ENCODE results near the gene RNF26.
A peak's percentile ranks its signal among the peaks of the same experiment; 100 is the strongest.

RNF26 gene

GRCh38 chr11:119341222-119342022, 7.1 kb downstream of the RNF26 start:
- Histone ChIP-seq H3K27ac (ENCODE audit: low read depth in 2 of 2, low read length in 2 of 2) (peak overlapping the region in 1 of 2 donors; percentile 78), H3K9me3 (ENCODE audit: control insufficient read depth in 2 of 2, low read length in 2 of 2) (no peaks in the 10 kb centered on the region), H3K4me1 (ENCODE audit: control insufficient read depth in 2 of 2, insufficient read depth in 2 of 2, low read length in 2 of 2) (peaks cover 19 to 20% of the 10 kb centered on the region in 2 donors), H3K27me3 (ENCODE audit: control insufficient read depth in 2 of 2, insufficient read depth in 2 of 2, low read length in 2 of 2) (peaks cover 11 to 19% of the 10 kb centered on the region in 2 donors), H3K9ac (ENCODE audit: low read depth in 1 of 2, low read length in 2 of 2) (no peak overlapping the region), H3K36me3 (ENCODE audit: control insufficient read depth in 2 of 2, insufficient read depth in 2 of 2, low read length in 2 of 2) (peaks cover 2 to 3% of the 10 kb centered on the region in 2 donors), H3K4me3 (ENCODE audit: low read length in 2 of 2) (peak overlapping the region in 1 of 2 donors; percentile 47)

GRCh38 chr11:119342023-119342300, 7.6 kb downstream of the RNF26 start:
- Histone ChIP-seq H3K4me1 (ENCODE audit: control insufficient read depth in 2 of 2, insufficient read depth in 2 of 2, low read length in 2 of 2) (peaks cover 18 to 20% of the 10 kb centered on the region in 2 donors), H3K4me3 (ENCODE audit: low read length in 2 of 2) (no peak overlapping the region), H3K36me3 (ENCODE audit: control insufficient read depth in 2 of 2, insufficient read depth in 2 of 2, low read length in 2 of 2) (peaks cover 0 to under 1% of the 10 kb centered on the region in 2 donors), H3K9me3 (ENCODE audit: control insufficient read depth in 2 of 2, low read length in 2 of 2) (no peaks in the 10 kb centered on the region), H3K9ac (ENCODE audit: low read depth in 1 of 2, low read length in 2 of 2) (no peak overlapping the region), H3K27me3 (ENCODE audit: control insufficient read depth in 2 of 2, insufficient read depth in 2 of 2, low read length in 2 of 2) (peaks cover 11 to 19% of the 10 kb centered on the region in 2 donors), H3K27ac (ENCODE audit: low read depth in 2 of 2, low read length in 2 of 2) (no peak overlapping the region)

- no peaks in the 10 kb centered on the region for H3K36me3 ChIP-seq (ENCODE audit: control insufficient read depth in 2 of 2, insufficient read depth in 2 of 2, low read length in 2 of 2)
- H3K9ac ChIP-seq (ENCODE audit: low read depth in 1 of 2, low read length in 2 of 2), result no peak overlapping the region
- no peaks in the 10 kb centered on the region for H3K9me3 ChIP-seq (ENCODE audit: control insufficient read depth in 2 of 2, low read length in 2 of 2)
- H3K4me3 ChIP-seq (ENCODE audit: low read length in 2 of 2), result no peak overlapping the region
- H3K4me1 ChIP-seq (ENCODE audit: control insufficient read depth in 2 of 2, insufficient read depth in 2 of 2, low read length in 2 of 2), result peaks cover 13 to 16% of the 10 kb centered on the region in 2 donors
- no peak overlapping the region for H3K27ac ChIP-seq (ENCODE audit: low read depth in 2 of 2, low read length in 2 of 2)
- peaks cover 11 to 19% of the 10 kb centered on the region in 2 donors for H3K27me3 ChIP-seq (ENCODE audit: control insufficient read depth in 2 of 2, insufficient read depth in 2 of 2, low read length in 2 of 2)
Observed at GRCh38 chr11:119342362-119343130, 8.2 kb downstream of the RNF26 start.

GRCh38 chr11:119343726-119344125, 9.4 kb downstream of the RNF26 start:
- Histone ChIP-seq H3K4me1 (ENCODE audit: control insufficient read depth in 2 of 2, insufficient read depth in 2 of 2, low read length in 2 of 2) (peaks cover 11 to 16% of the 10 kb centered on the region in 2 donors), H3K9ac (ENCODE audit: low read depth in 1 of 2, low read length in 2 of 2) (no peak overlapping the region)

GRCh38 chr11:119344291-119345010, 10.1 kb downstream of the RNF26 start:
- Histone ChIP-seq H3K36me3 (ENCODE audit: control insufficient read depth in 2 of 2, insufficient read depth in 2 of 2, low read length in 2 of 2) (no peaks in the 10 kb centered on the region), H3K27me3 (ENCODE audit: control insufficient read depth in 2 of 2, insufficient read depth in 2 of 2, low read length in 2 of 2) (peaks cover 9 to 15% of the 10 kb centered on the region in 2 donors), H3K9ac (ENCODE audit: low read depth in 1 of 2, low read length in 2 of 2) (no peak overlapping the region), H3K4me1 (ENCODE audit: control insufficient read depth in 2 of 2, insufficient read depth in 2 of 2, low read length in 2 of 2) (peaks cover 9 to 12% of the 10 kb centered on the region in 2 donors), H3K27ac (ENCODE audit: low read depth in 2 of 2, low read length in 2 of 2) (no peak overlapping the region), H3K9me3 (ENCODE audit: control insufficient read depth in 2 of 2, low read length in 2 of 2) (no peaks in the 10 kb centered on the region), H3K4me3 (ENCODE audit: low read length in 2 of 2) (no peak overlapping the region)

More at GRCh38 chr11:119343726-119344125, 9.4 kb downstream of the RNF26 start:
- Histone ChIP-seq H3K27me3 (ENCODE audit: control insufficient read depth in 2 of 2, insufficient read depth in 2 of 2, low read length in 2 of 2) (peaks cover 11 to 19% of the 10 kb centered on the region in 2 donors), H3K9me3 (ENCODE audit: control insufficient read depth in 2 of 2, low read length in 2 of 2) (no peaks in the 10 kb centered on the region), H3K36me3 (ENCODE audit: control insufficient read depth in 2 of 2, insufficient read depth in 2 of 2, low read length in 2 of 2) (no peaks in the 10 kb centered on the region), H3K27ac (ENCODE audit: low read depth in 2 of 2, low read length in 2 of 2) (no peak overlapping the region), H3K4me3 (ENCODE audit: low read length in 2 of 2) (no peak overlapping the region)

GRCh38 chr11:119345685-119346084, 11.4 kb downstream of the RNF26 start:
- no peak overlapping the region for H3K27ac ChIP-seq (ENCODE audit: low read depth in 2 of 2, low read length in 2 of 2)
- no peak overlapping the region for H3K9ac ChIP-seq (ENCODE audit: low read depth in 1 of 2, low read length in 2 of 2)
- no peak overlapping the region for H3K4me3 ChIP-seq (ENCODE audit: low read length in 2 of 2)
- H3K9me3 ChIP-seq (ENCODE audit: control insufficient read depth in 2 of 2, low read length in 2 of 2), result no peaks in the 10 kb centered on the region
- no peaks in the 10 kb centered on the region for H3K36me3 ChIP-seq (ENCODE audit: control insufficient read depth in 2 of 2, insufficient read depth in 2 of 2, low read length in 2 of 2)
- H3K27me3 ChIP-seq (ENCODE audit: control insufficient read depth in 2 of 2, insufficient read depth in 2 of 2, low read length in 2 of 2), result peaks cover 10 to 14% of the 10 kb centered on the region in 2 donors
- peaks cover 4 to 9% of the 10 kb centered on the region in 2 donors for H3K4me1 ChIP-seq (ENCODE audit: control insufficient read depth in 2 of 2, insufficient read depth in 2 of 2, low read length in 2 of 2)

- Histone ChIP-seq H3K9ac (ENCODE audit: low read depth in 1 of 2, low read length in 2 of 2) (no peak within 1 kb of the TSS), H3K36me3 (ENCODE audit: control insufficient read depth in 2 of 2, insufficient read depth in 2 of 2, low read length in 2 of 2) (no peaks in the 10 kb centered on the region), H3K27me3 (ENCODE audit: control insufficient read depth in 2 of 2, insufficient read depth in 2 of 2, low read length in 2 of 2) (peaks cover 1 to 4% of the 10 kb centered on the region in 2 donors), H3K4me3 (ENCODE audit: low read length in 2 of 2) (no peak within 1 kb of the TSS), H3K9me3 (ENCODE audit: control insufficient read depth in 2 of 2, low read length in 2 of 2) (no peaks in the 10 kb centered on the region), H3K4me1 (ENCODE audit: control insufficient read depth in 2 of 2, insufficient read depth in 2 of 2, low read length in 2 of 2) (peaks cover 0 to under 1% of the 10 kb centered on the region in 2 donors), H3K27ac (ENCODE audit: low read depth in 2 of 2, low read length in 2 of 2) (no peak within 1 kb of the TSS)
Observed at GRCh38 chr11:119346605-119347004, 12.3 kb downstream of the RNF26 start, which contains the start of gene MFRP. TSS of gene MFRP (minus strand) at chr11:119346705. CDS start at chr11:119346513, 192 bp downstream.

GRCh38 chr11:119347242-119347641, 12.9 kb downstream of the RNF26 start:
- Histone ChIP-seq H3K4me1 (ENCODE audit: control insufficient read depth in 2 of 2, insufficient read depth in 2 of 2, low read length in 2 of 2) (no peaks in the 10 kb centered on the region), H3K9me3 (ENCODE audit: control insufficient read depth in 2 of 2, low read length in 2 of 2) (no peaks in the 10 kb centered on the region), H3K36me3 (ENCODE audit: control insufficient read depth in 2 of 2, insufficient read depth in 2 of 2, low read length in 2 of 2) (no peaks in the 10 kb centered on the region), H3K27ac (ENCODE audit: low read depth in 2 of 2, low read length in 2 of 2) (no peak overlapping the region), H3K27me3 (ENCODE audit: control insufficient read depth in 2 of 2, insufficient read depth in 2 of 2, low read length in 2 of 2) (peaks cover 0 to 1% of the 10 kb centered on the region in 2 donors), H3K9ac (ENCODE audit: low read depth in 1 of 2, low read length in 2 of 2) (no peak overlapping the region), H3K4me3 (ENCODE audit: low read length in 2 of 2) (no peak overlapping the region)

GRCh38 chr11:119347940-119348605, 13.7 kb downstream of the RNF26 start:
- no peaks in the 10 kb centered on the region for H3K36me3 ChIP-seq (ENCODE audit: control insufficient read depth in 2 of 2, insufficient read depth in 2 of 2, low read length in 2 of 2)
- no peaks in the 10 kb centered on the region for H3K9me3 ChIP-seq (ENCODE audit: control insufficient read depth in 2 of 2, low read length in 2 of 2)
- no peaks in the 10 kb centered on the region for H3K4me1 ChIP-seq (ENCODE audit: control insufficient read depth in 2 of 2, insufficient read depth in 2 of 2, low read length in 2 of 2)
- no peak overlapping the region for H3K4me3 ChIP-seq (ENCODE audit: low read length in 2 of 2)
- no peak overlapping the region for H3K27ac ChIP-seq (ENCODE audit: low read depth in 2 of 2, low read length in 2 of 2)
- H3K27me3 ChIP-seq (ENCODE audit: control insufficient read depth in 2 of 2, insufficient read depth in 2 of 2, low read length in 2 of 2), result peaks cover 0 to 1% of the 10 kb centered on the region in 2 donors
- H3K9ac ChIP-seq (ENCODE audit: low read depth in 1 of 2, low read length in 2 of 2), result no peak overlapping the region
